Measurements from ENCODE around the gene PRDM15.

GRCh38 chr21:41926117-41926806 is 47.1 kb upstream of the PRDM15 start:
- TF ChIP-seq EZH2 (IDR thresholded peaks at IDR 0.05; ENCODE audit: borderline replicate concordance, low read depth, low read length, poor library complexity, severe bottlenecking) = no peak
- no peak for TF ChIP-seq CTCF (conservative IDR thresholded peaks at IDR 0.05; ENCODE audit: low read depth, low read length)

Data from A673 (cell line).